ENCODE data around the gene CADM1. TPM values are rescaled to one million over a fixed set of nuclear protein-coding genes. Genes with fewer than 3 reads are reported as not detected.

Gene CADM1
- polyA plus RNA-seq, 1 donor (not counting 4 experiments of a cell fraction or from before 2014, with no cell fraction given), result 9.5 TPM

GRCh38 chr11:115473167-115473566, 31.0 kb downstream of the CADM1 start:
- FAIRE-seq, result no peak
- no peaks in the 10 kb centered on the region for H4K20me1 ChIP-seq (ENCODE audit: control insufficient read depth, extremely low read depth, insufficient read depth, low read length)
- H3K9me1 ChIP-seq (ENCODE audit: control insufficient read depth, extremely low read depth, insufficient read depth, low read length), result no peaks in the 10 kb centered on the region
- no peak for DNase-seq (ENCODE audit: low read depth, low spot score)
- no peaks in the 10 kb centered on the region for H3K4me1 ChIP-seq (ENCODE audit: control insufficient read depth, extremely low read depth, insufficient read depth, low read length)
- no peak for TF ChIP-seq CTCF (optimal IDR thresholded peaks at IDR 0.05 in 1 of 3, IDR thresholded peaks at IDR 0.05 in 1 of 3, conservative IDR thresholded peaks at IDR 0.05 in 1 of 3; ENCODE audit: extremely low read depth in 1 of 3, insufficient read depth in 2 of 3, low read length in 3 of 3)
- TF ChIP-seq EZH2 (IDR thresholded peaks at IDR 0.05; ENCODE audit: low read length), result no peak
- no peaks in the 10 kb centered on the region for H3K36me3 ChIP-seq (ENCODE audit: control insufficient read depth in 2 of 2, extremely low read depth in 1 of 2, insufficient read depth in 2 of 2, low read length in 2 of 2)
- H2AFZ ChIP-seq (ENCODE audit: control insufficient read depth, low read length), result no peak overlapping the region
- no peak overlapping the region for H3K4me3 ChIP-seq (ENCODE audit: control insufficient read depth in 2 of 3, extremely low read depth in 1 of 3, insufficient read depth in 2 of 3, low read depth in 1 of 3, low read length in 3 of 3)
- dilution Hi-C loops (cut with MboI; ENCODE audit: extremely low pct_ligation_motif_present, low sequenced_read_pairs), result no loop called here
- H3K27me3 ChIP-seq (ENCODE audit: control insufficient read depth, extremely low read depth, insufficient read depth, low read length), result no peaks in the 10 kb centered on the region
- no peak overlapping the region for H3K9ac ChIP-seq (ENCODE audit: control insufficient read depth, extremely low read depth, insufficient read depth, low read length)
- no peak overlapping the region for H3K4me2 ChIP-seq (ENCODE audit: control insufficient read depth, extremely low read depth, insufficient read depth, low read depth, low read length)
- H3K27ac ChIP-seq (ENCODE audit: control insufficient read depth, insufficient read depth, low read length), result no peak overlapping the region
- H3K9me3 ChIP-seq (ENCODE audit: control insufficient read depth, low read depth, low read length), result no peaks in the 10 kb centered on the region
- H3K79me2 ChIP-seq (ENCODE audit: control insufficient read depth, insufficient read depth, low read length), result no peaks in the 10 kb centered on the region

GRCh38 chr11:115471367-115471766, 32.8 kb downstream of the CADM1 start:
- no peak overlapping the region for H3K9ac ChIP-seq (ENCODE audit: control insufficient read depth, extremely low read depth, insufficient read depth, low read length)
- H3K4me3 ChIP-seq (ENCODE audit: control insufficient read depth in 2 of 3, extremely low read depth in 1 of 3, insufficient read depth in 2 of 3, low read depth in 1 of 3, low read length in 3 of 3), result no peak overlapping the region
- no peaks in the 10 kb centered on the region for H3K36me3 ChIP-seq (ENCODE audit: control insufficient read depth in 2 of 2, extremely low read depth in 1 of 2, insufficient read depth in 2 of 2, low read length in 2 of 2)
- H3K27me3 ChIP-seq (ENCODE audit: control insufficient read depth, extremely low read depth, insufficient read depth, low read length), result no peaks in the 10 kb centered on the region
- no peak overlapping the region for H3K4me2 ChIP-seq (ENCODE audit: control insufficient read depth, extremely low read depth, insufficient read depth, low read depth, low read length)
- dilution Hi-C loops (cut with MboI; ENCODE audit: extremely low pct_ligation_motif_present, low sequenced_read_pairs), result no loop called here
- H3K9me1 ChIP-seq (ENCODE audit: control insufficient read depth, extremely low read depth, insufficient read depth, low read length), result no peaks in the 10 kb centered on the region
- FAIRE-seq, result no peak
- no peaks in the 10 kb centered on the region for H4K20me1 ChIP-seq (ENCODE audit: control insufficient read depth, extremely low read depth, insufficient read depth, low read length)
- DNase-seq (ENCODE audit: low read depth, low spot score), result no peak
- no peaks in the 10 kb centered on the region for H3K4me1 ChIP-seq (ENCODE audit: control insufficient read depth, extremely low read depth, insufficient read depth, low read length)
- no peaks in the 10 kb centered on the region for H3K9me3 ChIP-seq (ENCODE audit: control insufficient read depth, low read depth, low read length)
- no peak overlapping the region for H3K27ac ChIP-seq (ENCODE audit: control insufficient read depth, insufficient read depth, low read length)
- TF ChIP-seq EZH2 (IDR thresholded peaks at IDR 0.05; ENCODE audit: low read length) (no peak), CTCF (optimal IDR thresholded peaks at IDR 0.05 in 1 of 3, IDR thresholded peaks at IDR 0.05 in 1 of 3, conservative IDR thresholded peaks at IDR 0.05 in 1 of 3; ENCODE audit: extremely low read depth in 1 of 3, insufficient read depth in 2 of 3, low read length in 3 of 3) (no peak)
- H3K79me2 ChIP-seq (ENCODE audit: control insufficient read depth, insufficient read depth, low read length), result no peaks in the 10 kb centered on the region
- H2AFZ ChIP-seq (ENCODE audit: control insufficient read depth, low read length), result no peak overlapping the region

All from keratinocyte (primary cell).